ENCODE data around the gene ANKRD6.

- no peak for TF ChIP-seq CTCF (IDR thresholded peaks at IDR 0.05)
- TF ChIP-seq POLR2A (IDR thresholded peaks at IDR 0.05) = no peak
Observed at GRCh38 chr6:89554106-89554505, 121.2 kb downstream of the ANKRD6 start.
